Spleen (tissue), 7 donors: ENCODE measurements around the gene BABAM1.

Experiments used
- CTCF ChIP-seq, 11 experiments: fragments of 200-600 bp in 7 of 11; fragments of 450-650 bp in 4 of 11; sonication (generic) in 4 of 11; IDR thresholded peaks in 8 of 11; conservative IDR thresholded peaks in 3 of 11; 1 replicate in 7 of 11; 2 replicates in 4 of 11; pipeline versions ENCODE4 v1.4.0 to v1.8.0; 2016 to 2021; ENCODE audit warnings: antibody characterized with exemption in 11 of 11, inconsistent platforms in 4 of 11, mild to moderate bottlenecking in 1 of 11
- POLR2A ChIP-seq, 3 donors: fragments of 450-650 bp; IDR thresholded peaks; one replicate each; pipeline ENCODE4 v1.5.1; 2017; ENCODE audit warnings: antibody characterized with exemption in 3 of 3, mild to moderate bottlenecking in 1 of 3
- POLR2AphosphoS5 ChIP-seq, 3 donors: sonication (generic); formaldehyde crosslinking; IDR thresholded peaks; one replicate each; pipeline ENCODE4 v1.5.1; 2017; ENCODE audit warnings: antibody characterized with exemption in 3 of 3
- donor health status: DM: no; HTN: no; CAD: no; lungs with moderate emphysema.
- donor health status: DM: no; HTN: no; CAD: no.
- donor health status: DM: no; HTN: no; CAD: no.

- TF ChIP-seq CTCF (IDR thresholded peaks at IDR 0.05 in 8 of 11, conservative IDR thresholded peaks at IDR 0.05 in 3 of 11) = no peak
- no peak for TF ChIP-seq POLR2A (IDR thresholded peaks at IDR 0.05)
- no peak for TF ChIP-seq POLR2AphosphoS5 (IDR thresholded peaks at IDR 0.05)
Measured at GRCh38 chr19:17323300-17323963, 56.2 kb downstream of the BABAM1 start.
